Stimulated activated CD8-positive, alpha-beta memory T cell treated with anti-CD3 and anti-CD28 coated beads, Interleukin-12 subunit alpha, Interleukin-12 subunit beta, amount 100 ng/mL, for 24 hours (primary cell): ENCODE results near the gene OR10T2.
"Not testable (repeated sequence)": the region's sequence is repeated elsewhere in the genome, so short reads cannot be mapped to it uniquely, and the experiment has no call there.

Experiments used
- DNase-seq: peaks from one replicate; pipeline ENCODE4 v3.0.0-alpha.2; 2020; ENCODE audit errors: extremely low read depth

OR10T2 gene

GRCh38 chr1:158356616-158357015 is 42.6 kb downstream of the OR10T2 start:
- no peak for DNase-seq

GRCh38 chr1:158355773-158356285 is 43.4 kb downstream of the OR10T2 start:
- no peak for DNase-seq

GRCh38 chr1:158354255-158354654 is 45.0 kb downstream of the OR10T2 start:
- no peak for DNase-seq

DNA sequence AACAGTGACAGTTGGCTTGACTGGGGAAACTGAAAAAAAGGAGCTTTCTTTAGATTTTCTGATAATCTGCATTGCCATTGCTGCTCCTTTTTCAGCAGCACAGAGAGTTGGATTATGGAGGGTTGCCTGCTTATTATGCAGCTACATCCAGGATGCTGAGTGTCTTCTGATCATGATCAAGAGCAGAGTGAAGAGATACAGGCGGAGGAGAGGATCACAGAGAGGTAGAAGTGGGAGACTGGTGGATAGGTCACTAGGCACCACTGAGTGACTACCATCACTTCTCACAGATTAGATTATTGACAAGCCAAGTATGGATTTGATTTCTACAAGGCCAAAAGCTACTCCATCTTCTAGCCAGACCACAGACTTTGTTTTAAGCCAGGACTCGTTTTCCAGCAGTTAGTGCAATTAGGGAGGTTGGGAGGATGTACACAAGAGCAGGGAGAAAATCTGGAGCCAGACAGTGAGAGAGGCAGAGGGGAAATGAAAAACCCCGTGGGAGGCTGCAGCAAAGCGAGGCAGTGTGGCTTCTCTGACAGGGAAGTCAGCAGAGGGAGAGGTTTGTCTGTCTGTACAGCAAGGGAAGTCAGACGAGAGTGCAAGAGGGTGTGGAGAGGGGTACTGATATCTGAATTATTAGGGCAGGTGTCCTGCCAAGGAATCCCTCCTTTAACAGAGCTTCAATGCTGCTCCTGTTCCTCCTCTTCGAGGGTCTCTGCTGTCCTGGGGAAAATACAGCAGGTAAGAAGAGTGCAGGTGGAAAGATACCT is 45.8 kb downstream of the OR10T2 start, which contains the start of gene CD1E:
CD1E (plus strand) TSS at position 592 of the 773 bp plus-strand sequence; CDS start at position 687, 95 bp downstream.
- no peak for DNase-seq

- DNase-seq = not testable (repeated sequence)
These were observed 50.3 kb downstream of the OR10T2 start for GRCh38 chr1:158348946-158349345.
